ENCODE measurements around the gene PLPP1.

Gene PLPP1

GRCh38 chr5:55410845-55411244 is 123.9 kb downstream of the PLPP1 start:
- Histone ChIP-seq H3K4me1 (ENCODE audit: low read length) (peaks cover 18% of the 10 kb centered on the region), H3K79me2 (ENCODE audit: low read length) (no peaks in the 10 kb centered on the region), H3K4me2 (ENCODE audit: low read length) (peak overlapping the region; percentile 32), H3K27me3 (ENCODE audit: low read depth, low read length) (no peaks in the 10 kb centered on the region), H3K9me3 (ENCODE audit: insufficient read depth, low read length) (no peaks in the 10 kb centered on the region), H3K4me3 (ENCODE audit: low read length) (0 out of 2 replicates have a peak overlapping the region, but pooled peaks have one; percentile 8), H4K20me1 (ENCODE audit: insufficient read depth, low read length) (peaks cover 9% of the 10 kb centered on the region; the same call in 1 of the 2 replicates), H3K36me3 (replicated peaks; ENCODE audit: low read depth, low read length) (peaks cover 21% of the 10 kb centered on the region), H3K27ac (ENCODE audit: low read length) (peak overlapping the region; percentile 37; the same call in 1 of the 2 replicates), H3K9ac (ENCODE audit: low read length) (no peak overlapping the region), H2AFZ (ENCODE audit: low read depth, low read length) (no peak overlapping the region)
- no peak for TF ChIP-seq EZH2phosphoT487 (IDR thresholded peaks at IDR 0.05; ENCODE audit: low read depth)
- TF ChIP-seq, protein P1, sequence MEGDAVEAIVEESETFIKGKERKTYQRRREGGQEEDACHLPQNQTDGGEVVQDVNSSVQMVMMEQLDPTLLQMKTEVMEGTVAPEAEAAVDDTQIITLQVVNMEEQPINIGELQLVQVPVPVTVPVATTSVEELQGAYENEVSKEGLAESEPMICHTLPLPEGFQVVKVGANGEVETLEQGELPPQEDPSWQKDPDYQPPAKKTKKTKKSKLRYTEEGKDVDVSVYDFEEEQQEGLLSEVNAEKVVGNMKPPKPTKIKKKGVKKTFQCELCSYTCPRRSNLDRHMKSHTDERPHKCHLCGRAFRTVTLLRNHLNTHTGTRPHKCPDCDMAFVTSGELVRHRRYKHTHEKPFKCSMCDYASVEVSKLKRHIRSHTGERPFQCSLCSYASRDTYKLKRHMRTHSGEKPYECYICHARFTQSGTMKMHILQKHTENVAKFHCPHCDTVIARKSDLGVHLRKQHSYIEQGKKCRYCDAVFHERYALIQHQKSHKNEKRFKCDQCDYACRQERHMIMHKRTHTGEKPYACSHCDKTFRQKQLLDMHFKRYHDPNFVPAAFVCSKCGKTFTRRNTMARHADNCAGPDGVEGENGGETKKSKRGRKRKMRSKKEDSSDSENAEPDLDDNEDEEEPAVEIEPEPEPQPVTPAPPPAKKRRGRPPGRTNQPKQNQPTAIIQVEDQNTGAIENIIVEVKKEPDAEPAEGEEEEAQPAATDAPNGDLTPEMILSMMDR (IDR thresholded peaks at IDR 0.05; ENCODE audit: low read depth, low read length): no peak

- Histone ChIP-seq H3K4me3 (ENCODE audit: low read length) (no peak overlapping the region), H3K9ac (ENCODE audit: low read length) (no peak overlapping the region), H3K27me3 (ENCODE audit: low read depth, low read length) (no peaks in the 10 kb centered on the region), H3K27ac (ENCODE audit: low read length) (no peak overlapping the region), H4K20me1 (ENCODE audit: insufficient read depth, low read length) (peaks cover 9% of the 10 kb centered on the region; the same call in 1 of the 2 replicates), H3K36me3 (replicated peaks; ENCODE audit: low read depth, low read length) (peaks cover 23% of the 10 kb centered on the region), H3K4me2 (ENCODE audit: low read length) (no peak overlapping the region), H2AFZ (ENCODE audit: low read depth, low read length) (no peak overlapping the region), H3K9me3 (ENCODE audit: insufficient read depth, low read length) (no peaks in the 10 kb centered on the region), H3K4me1 (ENCODE audit: low read length) (peaks cover 18% of the 10 kb centered on the region), H3K79me2 (ENCODE audit: low read length) (no peaks in the 10 kb centered on the region)
- TF ChIP-seq, protein P1 (IDR thresholded peaks at IDR 0.05; ENCODE audit: low read depth, low read length): no peak
- no peak for TF ChIP-seq EZH2phosphoT487 (IDR thresholded peaks at IDR 0.05; ENCODE audit: low read depth)
These were observed 125.0 kb downstream of the PLPP1 start for GRCh38 chr5:55409775-55410174.

- no peak for TF ChIP-seq EZH2phosphoT487 (IDR thresholded peaks at IDR 0.05; ENCODE audit: low read depth)
- TF ChIP-seq, protein P1 (IDR thresholded peaks at IDR 0.05; ENCODE audit: low read depth, low read length): no peak
- Histone ChIP-seq H3K27me3 (ENCODE audit: low read depth, low read length) (no peaks in the 10 kb centered on the region), H3K4me1 (ENCODE audit: low read length) (peaks cover 18% of the 10 kb centered on the region), H3K4me2 (ENCODE audit: low read length) (no peak overlapping the region), H2AFZ (ENCODE audit: low read depth, low read length) (no peak overlapping the region), H3K27ac (ENCODE audit: low read length) (no peak overlapping the region), H4K20me1 (ENCODE audit: insufficient read depth, low read length) (peaks cover 9% of the 10 kb centered on the region; the same call in 1 of the 2 replicates), H3K9me3 (ENCODE audit: insufficient read depth, low read length) (no peaks in the 10 kb centered on the region), H3K79me2 (ENCODE audit: low read length) (no peaks in the 10 kb centered on the region), H3K9ac (ENCODE audit: low read length) (no peak overlapping the region), H3K4me3 (ENCODE audit: low read length) (no peak overlapping the region), H3K36me3 (replicated peaks; ENCODE audit: low read depth, low read length) (peaks cover 20% of the 10 kb centered on the region)
These were observed 126.8 kb downstream of the PLPP1 start for GRCh38 chr5:55407984-55408383.

- no peak overlapping the region for H3K27ac ChIP-seq (ENCODE audit: low read length)
- H3K4me2 ChIP-seq (ENCODE audit: low read length): no peak overlapping the region
- H3K9ac ChIP-seq (ENCODE audit: low read length): no peak overlapping the region
- H3K79me2 ChIP-seq (ENCODE audit: low read length): no peaks in the 10 kb centered on the region
- H3K9me3 ChIP-seq (ENCODE audit: insufficient read depth, low read length): no peaks in the 10 kb centered on the region
- H3K36me3 ChIP-seq (replicated peaks; ENCODE audit: low read depth, low read length): peaks cover 19% of the 10 kb centered on the region
- no peak overlapping the region for H3K4me3 ChIP-seq (ENCODE audit: low read length)
- peaks cover 9% of the 10 kb centered on the region; the same call in 1 of the 2 replicates for H4K20me1 ChIP-seq (ENCODE audit: insufficient read depth, low read length)
- H2AFZ ChIP-seq (ENCODE audit: low read depth, low read length): no peak overlapping the region
- TF ChIP-seq EZH2phosphoT487 (IDR thresholded peaks at IDR 0.05; ENCODE audit: low read depth): no peak
- TF ChIP-seq, protein P1 (IDR thresholded peaks at IDR 0.05; ENCODE audit: low read depth, low read length): peak; percentile 47
- no peaks in the 10 kb centered on the region for H3K27me3 ChIP-seq (ENCODE audit: low read depth, low read length)
- peaks cover 20% of the 10 kb centered on the region for H3K4me1 ChIP-seq (ENCODE audit: low read length)
These were observed 127.6 kb downstream of the PLPP1 start for GRCh38 chr5:55407059-55407684.

Data from OCI-LY3 (cell line).